GM19099 (cell line): ENCODE data around the gene PCBP4.

Experiments
- POLR2A ChIP-seq: IDR thresholded peaks from 3 replicates; pipeline ENCODE4 v1.6.1; 2011; ENCODE audit warnings: low read depth; ENCODE audit not compliant: insufficient read length; ENCODE audit errors: extremely low read depth

The PCBP4 gene

GRCh38 chr3:51941463-51941797 lies 25.8 kb downstream of the PCBP4 start:
- TF ChIP-seq POLR2A, result no peak

GRCh38 chr3:51940648-51941462 lies 26.4 kb downstream of the PCBP4 start:
- no peak for TF ChIP-seq POLR2A

- no peak for TF ChIP-seq POLR2A
Measured at GRCh38 chr3:51938780-51939425, 28.4 kb downstream of the PCBP4 start.

- no peak for TF ChIP-seq POLR2A
Measured at GRCh38 chr3:51937611-51938450, 29.4 kb downstream of the PCBP4 start.

GRCh38 chr3:51937014-51937413 lies 30.2 kb downstream of the PCBP4 start:
- no peak for TF ChIP-seq POLR2A

- no peak for TF ChIP-seq POLR2A
Measured at GRCh38 chr3:51935886-51936755, 31.1 kb downstream of the PCBP4 start.

GRCh38 chr3:51934991-51935885 lies 32.0 kb downstream of the PCBP4 start:
- no peak for TF ChIP-seq POLR2A

- no peak for TF ChIP-seq POLR2A
Measured at GRCh38 chr3:51934139-51934850, 33.0 kb downstream of the PCBP4 start.

GRCh38 chr3:51933471-51934138 lies 33.6 kb downstream of the PCBP4 start:
- TF ChIP-seq POLR2A, result no peak

GRCh38 chr3:51932471-51933370 lies 34.5 kb downstream of the PCBP4 start:
- no peak for TF ChIP-seq POLR2A

GRCh38 chr3:51931756-51932155 lies 35.5 kb downstream of the PCBP4 start:
- TF ChIP-seq POLR2A, result no peak

GRCh38 chr3:51930439-51930838 lies 36.8 kb downstream of the PCBP4 start:
- no peak for TF ChIP-seq POLR2A
